ENCODE measurements around the gene KCND2. TPM values are rescaled to one million over a fixed set of nuclear protein-coding genes. Genes with fewer than 3 reads are reported as not detected.

KCND2 gene
- total and polyA plus RNA-seq, 2 of the 4 experiments (the other 2 are of a cell fraction): under 0.01 TPM; not detected in 1

GRCh38 chr7:120550494-120551048 is 277.6 kb downstream of the KCND2 start:
- no peak overlapping the region for H4K91ac ChIP-seq (ENCODE audit: insufficient read depth, low read depth, low read length)
- H4K20me1 ChIP-seq (ENCODE audit: insufficient read depth, low read length): no peaks in the 10 kb centered on the region
- H4K5ac ChIP-seq (ENCODE audit: low read depth, low read length): no peak overlapping the region
- H3K4me3 ChIP-seq (ENCODE audit: insufficient read depth, low read depth, low read length): no peak overlapping the region
- H3K18ac ChIP-seq (ENCODE audit: low read depth, low read length): no peak overlapping the region
- no TSS peak for BruUV-seq (replicated peaks)
- no peak overlapping the region for H4K8ac ChIP-seq (ENCODE audit: low read depth in 2 of 2, low read length in 2 of 2)
- ATAC-seq (ENCODE audit: low read depth): no peak
- no peaks in the 10 kb centered on the region for H3K79me1 ChIP-seq (ENCODE audit: low read depth in 1 of 2, low read length in 2 of 2)
- H3K4ac ChIP-seq (ENCODE audit: low read depth, low read length): no peak overlapping the region
- ChIA-PET CTCF (no interaction called here), POLR2A (ENCODE audit: unreplicated experiment) (no interaction called here)
- dilution Hi-C loops (cut with HindIII; ENCODE audit: low sequenced_read_pairs, unreplicated experiment) (no loop called here), in situ Hi-C loops (cut with MboI; ENCODE audit: low sequenced_read_pairs) (loop anchor here (10.0 kb wide), 1 partner anchor 1286 kb away; no protein-coding TSS in a partner anchor), intact Hi-C loops (cut with micrococcal nuclease) (loop anchor here (10.0 kb wide), 1 partner anchor 1636 kb away; no protein-coding TSS in a partner anchor)
- H2BK15ac ChIP-seq (ENCODE audit: low read depth, low read length): no peak overlapping the region
- no peaks in the 10 kb centered on the region for H3K4me1 ChIP-seq (ENCODE audit: control insufficient read depth, insufficient read depth, low read length)
- H2BK5ac ChIP-seq (ENCODE audit: low read depth, low read length, poor library complexity, severe bottlenecking): no peak overlapping the region
- TF ChIP-seq POLR2A (IDR thresholded peaks at IDR 0.05; ENCODE audit: low read depth, low read length) (no peak), RAD21 (IDR thresholded peaks at IDR 0.05; ENCODE audit: low read length) (no peak), MAZ (IDR thresholded peaks at IDR 0.05; ENCODE audit: borderline replicate concordance, low read depth, low read length) (no peak), CTCF (conservative IDR thresholded peaks at IDR 0.05; ENCODE audit: low read depth, low read length) (no peak), MXI1 (IDR thresholded peaks at IDR 0.05; ENCODE audit: borderline replicate concordance, low read depth, low read length) (no peak), RFX5 (IDR thresholded peaks at IDR 0.05; ENCODE audit: low read depth, low read length) (no peak), MAFK (IDR thresholded peaks at IDR 0.05; ENCODE audit: low read depth, low read length) (no peak), CHD1 (IDR thresholded peaks at IDR 0.05; ENCODE audit: low read depth, low read length) (no peak), USF2 (IDR thresholded peaks at IDR 0.05; ENCODE audit: low read depth, low read length) (no peak), NFE2L2 (IDR thresholded peaks at IDR 0.05; ENCODE audit: low read depth, low read length) (no peak), RCOR1 (IDR thresholded peaks at IDR 0.05; ENCODE audit: insufficient replicate concordance, low read length) (no peak), FOS (IDR thresholded peaks at IDR 0.05; ENCODE audit: low read depth, low read length) (no peak), CEBPB (IDR thresholded peaks at IDR 0.05; ENCODE audit: low read depth, low read length) (no peak), BHLHE40 (IDR thresholded peaks at IDR 0.05; ENCODE audit: low read depth, low read length) (no peak), SMC3 (IDR thresholded peaks at IDR 0.05; ENCODE audit: low read depth, low read length) (no peak)
- TF ChIP-seq, protein P1, sequence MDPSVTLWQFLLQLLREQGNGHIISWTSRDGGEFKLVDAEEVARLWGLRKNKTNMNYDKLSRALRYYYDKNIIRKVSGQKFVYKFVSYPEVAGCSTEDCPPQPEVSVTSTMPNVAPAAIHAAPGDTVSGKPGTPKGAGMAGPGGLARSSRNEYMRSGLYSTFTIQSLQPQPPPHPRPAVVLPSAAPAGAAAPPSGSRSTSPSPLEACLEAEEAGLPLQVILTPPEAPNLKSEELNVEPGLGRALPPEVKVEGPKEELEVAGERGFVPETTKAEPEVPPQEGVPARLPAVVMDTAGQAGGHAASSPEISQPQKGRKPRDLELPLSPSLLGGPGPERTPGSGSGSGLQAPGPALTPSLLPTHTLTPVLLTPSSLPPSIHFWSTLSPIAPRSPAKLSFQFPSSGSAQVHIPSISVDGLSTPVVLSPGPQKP (IDR thresholded peaks at IDR 0.05; ENCODE audit: borderline replicate concordance, low read depth, low read length): no peak
- H3K56ac ChIP-seq (ENCODE audit: extremely low read depth, insufficient read depth, low read length): no peak overlapping the region
- H3K36me3 ChIP-seq (ENCODE audit: control insufficient read depth, insufficient read depth, low read length): no peaks in the 10 kb centered on the region
- no peaks in the 10 kb centered on the region for H3K9me1 ChIP-seq (ENCODE audit: insufficient read depth, low read length)
- H3K9me3 ChIP-seq (ENCODE audit: control insufficient read depth, insufficient read depth, low read length): no peaks in the 10 kb centered on the region
- no peak overlapping the region for H3K9ac ChIP-seq (ENCODE audit: low read depth, low read length)
- no peak overlapping the region for H3K27ac ChIP-seq (ENCODE audit: insufficient read depth, low read length)
- no peaks in the 10 kb centered on the region; the same call in 1 of the 2 replicates for H3K27me3 ChIP-seq (ENCODE audit: control insufficient read depth, insufficient read depth, low read length)
- H2AK9ac ChIP-seq (replicated peaks; ENCODE audit: low read depth, low read length, poor library complexity): no peak overlapping the region
- no peak overlapping the region for H2BK20ac ChIP-seq (ENCODE audit: low read depth, low read length)
- no peak overlapping the region for H3K14ac ChIP-seq (replicated peaks; ENCODE audit: low read depth, low read length)
- no peak overlapping the region for H2AK5ac ChIP-seq (ENCODE audit: low read depth, low read length)
- no peak overlapping the region for H3K23ac ChIP-seq (ENCODE audit: low read depth, low read length)
- H2AFZ ChIP-seq (replicated peaks; ENCODE audit: low read length, poor library complexity): no peak overlapping the region
- no peak overlapping the region for H3K4me2 ChIP-seq (ENCODE audit: low read depth, low read length)
- no peak overlapping the region for H2BK120ac ChIP-seq (ENCODE audit: low read depth, low read length)
- DNase-seq: no peak
- no CpG with 5 or more reads among the region's 1 CpG for WGBS, 2 experiments (ENCODE audit: extremely low coverage in 2 of 2, insufficient read length in 1 of 2)
